ENCODE measurements around the gene COTL1.
"Not testable (repeated sequence)": the region's sequence is repeated elsewhere in the genome, so short reads cannot be mapped to it uniquely, and the experiment has no call there.

Gene COTL1

DNA sequence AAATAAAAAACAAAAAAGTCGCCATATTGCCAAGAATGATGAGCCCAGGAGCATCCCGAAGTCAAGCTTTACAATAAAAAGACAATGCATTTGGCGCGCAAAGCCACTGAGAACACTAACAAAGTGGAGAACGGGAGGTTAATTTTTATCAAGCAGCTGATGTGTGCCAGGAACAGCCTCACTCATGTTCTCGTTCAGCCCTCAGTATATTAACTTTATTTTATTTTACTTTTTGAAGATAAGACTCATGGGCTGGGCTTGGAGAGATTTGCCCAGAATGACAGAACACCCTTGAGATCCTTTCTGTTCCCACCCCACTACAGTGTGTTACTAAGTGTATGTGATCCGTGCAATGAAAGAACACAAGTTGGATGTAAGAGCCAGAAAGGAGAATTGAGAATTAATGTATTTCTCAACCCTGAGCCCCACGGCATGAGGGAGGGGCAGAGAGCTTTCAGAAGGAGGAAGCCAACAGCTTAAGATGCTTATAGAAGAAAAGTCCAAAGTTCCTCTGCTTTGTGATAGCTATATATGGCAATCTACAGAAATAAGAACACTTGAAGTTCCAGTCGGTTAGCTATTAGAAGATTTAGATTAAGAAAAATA, 48.4 kb downstream of the COTL1 start:
- DNase-seq (ENCODE audit: low read depth) = no peak

DNA sequence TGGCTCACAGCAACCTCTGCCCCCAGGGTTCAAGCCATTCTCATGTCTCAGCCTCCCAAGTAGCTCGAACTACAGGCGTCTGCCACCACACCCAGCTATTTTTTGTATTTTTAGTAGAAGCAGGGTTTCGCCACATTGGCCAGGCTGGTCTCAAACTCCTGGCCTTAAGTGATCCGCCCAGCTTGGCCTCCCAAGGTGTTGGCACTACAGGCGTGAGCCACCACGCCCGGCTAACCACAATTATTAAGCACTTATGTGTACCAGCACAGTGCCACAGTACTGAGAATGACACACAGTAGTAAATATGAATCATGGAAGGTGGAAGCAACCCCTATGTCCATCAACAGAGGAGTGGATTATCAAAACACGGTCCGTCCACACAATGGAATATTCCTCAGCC, 49.8 kb downstream of the COTL1 start:
- no peak for DNase-seq (ENCODE audit: low read depth)

DNA sequence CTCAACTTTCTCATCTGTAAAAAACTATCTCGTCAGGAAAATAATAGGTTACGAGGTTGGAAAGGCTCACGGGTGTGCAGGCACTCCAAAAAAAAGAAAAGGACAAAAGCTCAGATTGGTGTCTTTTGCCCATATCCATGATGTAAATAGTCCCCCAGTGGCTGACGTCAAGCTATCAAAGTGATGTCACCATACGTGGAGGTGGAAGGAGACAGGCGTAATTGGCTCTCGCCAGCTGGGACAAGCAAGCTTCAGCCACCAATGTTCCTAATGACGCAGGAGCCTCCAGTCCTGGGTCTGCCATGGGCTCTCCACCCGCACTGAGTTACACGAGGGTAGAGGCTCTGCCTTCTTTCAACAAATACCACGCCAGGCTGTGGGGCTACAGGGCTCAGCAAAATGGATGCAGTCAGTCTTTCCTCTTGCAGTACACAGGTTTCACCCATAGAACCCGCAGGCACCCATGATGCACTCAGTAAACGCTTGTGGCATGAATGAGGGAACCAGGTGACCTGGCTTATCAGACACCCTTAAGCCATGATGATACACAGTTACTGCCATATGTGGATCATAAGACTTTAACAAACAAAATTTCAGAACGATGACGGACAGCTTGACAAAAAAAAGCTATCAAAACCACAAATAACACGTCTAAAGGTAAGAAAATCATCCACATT, 50.5 kb downstream of the COTL1 start:
- no peak for DNase-seq (ENCODE audit: low read depth)

DNA sequence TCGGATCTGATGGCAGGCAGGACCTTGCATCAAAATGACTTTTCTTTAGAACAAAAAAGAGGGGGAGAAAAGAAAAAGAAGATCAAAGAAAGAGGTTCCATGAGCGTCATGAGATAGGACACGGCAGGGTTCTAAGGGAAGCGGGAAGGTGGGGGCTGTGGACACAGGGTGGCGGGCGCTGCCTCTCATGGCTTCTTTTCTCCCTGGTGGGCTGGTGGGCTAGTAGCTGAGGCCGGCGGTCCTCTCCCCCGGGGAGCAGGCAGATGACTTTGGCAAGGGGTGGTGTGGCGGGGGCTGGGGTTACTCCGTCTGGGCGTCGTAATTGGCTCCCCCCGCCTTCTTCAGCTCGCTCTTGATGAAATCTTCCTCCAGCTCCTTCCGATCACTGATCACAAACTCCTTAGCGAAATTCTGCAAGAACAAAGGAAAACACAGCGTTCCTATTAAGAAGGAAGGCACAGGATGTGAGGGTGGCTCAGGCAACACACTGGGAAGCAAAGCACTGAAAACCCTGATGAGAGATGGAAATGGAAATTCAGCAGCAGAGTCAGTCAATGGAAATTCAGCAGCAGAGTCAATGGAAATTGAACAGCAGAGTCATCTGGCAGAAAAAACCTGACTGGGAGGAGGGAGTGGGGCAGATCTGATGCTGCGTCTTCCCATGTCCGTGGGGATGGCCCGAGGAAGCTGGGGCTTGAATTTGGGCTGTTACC, 51.2 kb downstream of the COTL1 start:
- no peak for DNase-seq (ENCODE audit: low read depth)

DNA sequence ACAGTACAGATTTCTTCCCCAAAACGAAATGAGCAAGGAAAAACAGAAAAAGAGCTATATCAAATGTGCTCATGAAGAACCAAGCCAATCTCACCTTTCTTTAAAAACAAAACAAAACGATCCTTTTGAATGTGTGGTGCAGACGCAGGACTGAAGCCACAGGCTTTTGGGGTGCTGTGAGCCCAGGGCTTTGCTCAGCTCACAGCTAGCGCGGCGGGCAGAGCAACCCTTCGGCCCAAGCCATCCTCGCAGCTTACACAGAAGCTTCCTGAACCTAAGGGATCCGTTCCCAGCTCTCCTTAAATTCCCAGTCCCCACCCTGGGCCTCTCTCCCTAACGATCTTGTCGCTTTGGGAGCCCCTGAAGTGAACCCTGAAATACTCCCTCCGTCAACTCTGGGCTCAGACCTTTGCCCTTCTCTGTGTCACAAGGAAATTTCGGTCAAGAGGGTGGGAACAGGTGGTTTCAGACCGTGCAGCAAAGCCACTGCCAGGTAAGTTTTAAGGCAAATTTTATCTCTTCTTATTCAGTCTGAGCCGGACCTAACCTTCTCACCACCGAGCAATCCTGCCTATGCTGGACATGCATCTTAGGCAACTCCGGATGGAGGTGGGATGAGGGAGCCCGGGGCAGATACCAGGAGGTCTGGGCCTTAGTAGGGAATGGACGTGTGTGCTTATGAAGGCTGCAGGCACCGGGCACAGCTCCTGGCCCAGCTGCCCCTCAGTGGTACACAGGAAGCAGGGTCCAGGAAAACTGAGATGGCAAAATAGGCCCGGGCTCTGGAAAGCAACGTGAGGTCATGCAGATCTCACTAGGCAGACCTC, 52.0 kb downstream of the COTL1 start:
- DNase-seq (ENCODE audit: low read depth) = no peak

DNA sequence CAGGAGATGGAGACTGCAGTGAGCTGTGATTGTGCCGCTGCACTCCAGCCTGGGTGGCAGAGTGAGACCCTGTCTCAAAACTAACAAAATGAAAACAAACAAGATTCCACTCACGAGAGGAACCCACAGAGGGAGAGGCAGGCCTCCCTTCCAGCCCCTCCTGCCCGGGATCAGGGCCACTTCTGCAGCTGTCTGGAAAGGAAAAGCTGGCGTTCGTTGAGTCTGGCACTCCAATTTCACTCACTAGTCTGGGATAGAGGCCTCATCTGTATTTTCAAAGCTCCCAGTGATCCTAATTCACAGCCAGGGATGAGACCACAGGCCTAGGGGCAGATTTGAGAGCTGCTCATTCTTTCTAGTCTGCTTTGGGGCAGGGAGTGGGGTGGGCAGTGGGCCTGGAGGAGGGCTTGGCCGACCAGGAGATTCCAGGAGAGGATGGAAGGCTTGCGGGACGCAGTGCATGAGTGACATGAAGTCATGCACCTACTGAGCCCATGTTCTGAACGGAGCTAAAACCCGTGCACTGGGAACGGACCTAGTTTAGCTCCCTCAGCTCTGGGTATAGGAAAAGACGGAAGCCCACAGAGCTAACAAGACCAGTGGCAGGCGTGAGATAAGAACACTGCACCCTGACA, 54.0 kb downstream of the COTL1 start:
- no peak for DNase-seq (ENCODE audit: low read depth)

DNA sequence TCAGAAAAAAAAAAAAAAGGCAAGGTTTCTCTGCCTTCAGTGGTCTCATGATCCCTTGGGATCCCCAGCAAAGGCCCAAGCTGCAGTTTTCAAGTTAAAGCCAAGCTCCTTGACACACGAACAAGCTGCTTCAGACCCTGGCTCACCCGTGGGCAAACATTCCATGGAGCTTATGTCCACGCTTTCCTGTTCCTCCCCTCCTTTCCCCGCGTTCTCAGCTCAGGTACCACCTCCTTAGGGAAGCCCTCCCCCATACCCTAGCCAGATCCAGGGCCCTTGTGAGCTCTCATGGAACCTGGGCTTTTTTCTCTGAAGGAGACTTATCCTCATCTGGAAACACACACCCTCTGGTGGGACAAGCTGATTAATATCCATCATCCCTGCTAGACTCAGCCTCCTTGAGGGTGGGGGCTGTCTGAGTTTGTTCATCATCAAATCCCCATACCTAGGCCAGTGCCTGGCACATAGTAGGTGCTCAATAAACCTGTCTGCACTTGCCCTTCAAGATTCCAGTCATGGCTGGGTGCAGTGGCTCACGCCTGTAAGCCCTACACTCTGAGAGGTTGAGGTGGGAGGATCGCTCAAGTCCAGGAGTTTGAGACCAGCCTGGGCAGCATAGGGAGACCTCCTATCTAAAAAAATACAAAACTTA, 54.7 kb downstream of the COTL1 start:
- DNase-seq (ENCODE audit: low read depth) = no peak

DNA sequence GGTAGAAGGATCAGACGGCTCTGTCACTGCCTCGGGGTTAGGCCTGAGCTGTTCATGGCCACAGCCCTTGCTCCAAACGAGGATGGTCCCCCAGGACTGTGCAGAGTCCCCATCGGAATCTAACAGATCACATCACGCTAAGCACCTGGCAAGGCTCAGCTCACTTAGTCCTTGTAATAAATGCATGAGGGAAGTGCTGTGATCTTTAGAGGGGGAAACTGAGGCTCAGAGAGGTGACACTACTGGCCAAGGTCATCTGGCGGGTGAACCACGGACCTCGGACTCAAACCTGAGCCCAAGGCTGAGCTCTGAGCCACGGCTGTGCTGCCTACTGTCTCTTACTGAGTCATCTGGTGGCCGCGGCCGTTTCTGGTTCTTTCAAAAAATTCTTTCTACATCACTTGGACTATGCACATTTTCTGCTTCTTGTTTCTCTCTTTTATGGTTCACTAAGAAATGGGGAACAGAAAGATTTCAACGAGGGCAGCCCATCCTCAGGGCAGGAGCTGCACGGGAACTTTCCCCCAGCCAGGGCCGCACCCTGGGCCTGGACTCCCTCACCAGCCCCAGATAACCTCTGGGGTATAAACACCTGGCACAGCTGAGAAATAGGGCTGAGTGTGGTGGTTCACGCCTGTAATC, 55.6 kb downstream of the COTL1 start:
- DNase-seq (ENCODE audit: low read depth) = no peak

DNA sequence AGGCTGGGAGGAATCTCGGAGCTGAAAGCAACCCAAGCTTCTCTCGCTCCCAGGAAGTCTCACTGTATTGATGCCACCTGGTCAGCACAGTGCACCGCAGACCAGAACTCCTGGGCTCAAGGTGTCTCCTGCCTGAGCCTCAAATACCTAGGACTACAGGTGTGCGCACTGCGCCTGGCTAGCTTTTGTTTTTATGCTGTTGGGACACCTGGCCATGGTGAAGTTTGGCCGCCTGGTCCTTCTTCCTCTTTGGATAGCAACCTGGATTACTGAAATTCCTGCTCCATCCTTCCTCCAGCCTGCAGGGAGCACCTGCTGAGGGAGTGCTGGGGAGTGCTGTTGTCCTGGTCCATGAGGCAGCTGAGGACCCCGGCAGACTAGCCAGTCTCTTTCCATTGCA, 56.6 kb downstream of the COTL1 start:
- DNase-seq (ENCODE audit: low read depth) = no peak

DNA sequence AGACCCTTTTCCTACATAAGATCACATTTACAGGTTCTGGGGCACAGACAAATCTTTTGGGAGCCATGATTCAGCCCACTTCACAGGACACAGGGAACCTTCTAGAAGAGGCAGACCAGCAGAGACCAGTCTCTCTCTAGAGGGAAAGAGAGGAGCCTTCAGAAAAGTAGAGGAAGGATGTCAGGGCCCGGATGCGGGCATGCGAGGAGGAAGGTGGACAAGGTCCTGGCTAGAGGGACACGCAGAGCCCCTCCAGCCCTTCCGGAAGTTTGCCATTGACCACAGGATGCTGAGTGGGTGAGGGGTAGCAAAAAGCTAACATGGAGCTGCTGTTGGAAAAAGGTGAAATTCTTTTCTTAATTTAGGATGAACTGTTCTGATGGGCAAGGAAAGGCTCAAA, 57.6 kb downstream of the COTL1 start:
- DNase-seq (ENCODE audit: low read depth) = no peak

DNA sequence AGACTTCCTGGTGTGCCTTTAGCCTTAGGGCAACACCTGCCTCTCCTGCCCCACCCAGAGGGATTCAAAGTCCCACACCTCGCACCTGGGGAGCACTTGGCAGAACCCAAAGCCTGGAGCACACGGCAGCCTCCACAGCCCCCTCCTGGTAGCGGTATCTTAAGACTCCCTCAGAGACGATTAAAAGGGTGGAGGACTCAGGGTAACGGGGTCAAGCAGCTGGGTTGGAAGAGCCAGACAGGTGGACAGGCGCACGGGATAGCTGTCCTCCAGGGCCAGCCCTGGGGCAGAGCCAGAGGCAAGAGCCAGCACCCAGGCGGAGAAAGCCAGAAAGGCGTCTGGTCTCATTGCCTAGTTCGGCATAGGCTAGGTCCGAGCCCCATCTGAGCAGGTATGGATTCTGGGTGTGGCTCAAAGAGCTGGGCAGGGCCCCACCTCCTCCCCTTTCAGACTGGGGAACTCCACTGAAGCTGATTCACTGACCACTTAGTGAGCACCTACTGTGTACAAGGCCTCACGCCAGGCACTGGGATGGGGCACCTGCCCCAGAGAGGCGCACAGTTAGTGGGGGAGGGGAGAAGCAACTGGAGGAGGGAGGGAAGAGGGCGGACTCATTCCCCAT, 58.5 kb downstream of the COTL1 start:
- no peak for DNase-seq (ENCODE audit: low read depth)

DNA sequence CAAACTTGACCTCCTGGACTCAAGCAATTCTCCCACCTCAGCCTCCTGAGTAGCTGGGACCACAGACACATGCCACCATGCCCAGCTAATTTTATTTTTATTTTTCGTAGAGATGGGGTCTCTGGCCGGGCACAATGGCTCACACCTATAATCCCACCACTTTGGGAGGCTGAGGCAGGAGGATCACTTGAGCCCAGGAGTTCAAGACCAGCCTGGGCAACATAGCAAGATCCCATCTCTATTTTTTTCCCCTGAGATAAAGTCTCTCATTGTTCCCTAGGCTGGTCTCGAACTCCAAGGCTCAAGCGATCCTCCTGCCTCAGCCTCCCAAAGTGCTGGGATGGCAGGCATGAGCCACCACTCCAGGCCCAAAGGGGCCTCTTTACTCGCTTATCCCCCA, 59.0 kb downstream of the COTL1 start:
- DNase-seq (ENCODE audit: low read depth) = not testable (repeated sequence)

DNA sequence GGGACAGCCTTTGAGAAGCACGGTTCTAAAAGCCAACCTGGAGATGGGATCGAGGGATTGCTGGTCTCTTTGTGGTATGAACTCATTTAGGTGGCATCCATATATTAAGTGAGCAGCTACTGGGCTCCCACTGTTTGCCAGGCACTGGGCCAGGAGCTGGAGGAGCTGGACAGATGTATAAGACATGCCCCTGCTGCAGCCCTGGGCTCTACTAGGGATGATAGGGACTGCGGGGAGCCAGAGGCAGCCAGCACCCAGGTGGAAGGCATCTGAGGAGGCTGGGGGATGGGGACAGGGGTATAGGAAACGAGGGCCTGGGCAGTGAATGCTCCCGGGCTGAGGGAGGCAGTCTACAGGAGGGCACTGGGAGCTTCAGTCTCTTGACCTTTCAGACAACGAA, 60.4 kb downstream of the COTL1 start:
- DNase-seq (ENCODE audit: low read depth) = no peak

DNA sequence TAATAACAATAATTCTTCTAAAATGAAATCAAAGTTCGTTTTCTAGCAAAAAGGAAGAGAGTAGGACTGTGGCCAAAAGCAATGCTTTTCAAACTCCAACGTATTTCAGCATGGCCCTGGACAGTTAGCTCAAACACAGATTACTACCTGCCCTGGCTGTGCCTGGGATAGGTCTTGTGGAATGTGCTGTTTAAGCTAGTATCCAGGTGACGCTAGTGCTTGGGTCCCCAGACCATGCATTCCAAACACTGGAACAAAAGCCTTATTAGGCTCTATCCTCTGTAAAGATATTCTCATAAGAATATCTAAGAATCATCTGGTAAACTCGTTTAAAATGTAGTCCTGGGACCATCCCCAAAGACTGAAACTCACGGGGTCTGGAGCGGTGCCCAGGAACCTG, 60.8 kb downstream of the COTL1 start:
- DNase-seq (ENCODE audit: low read depth) = no peak

DNA sequence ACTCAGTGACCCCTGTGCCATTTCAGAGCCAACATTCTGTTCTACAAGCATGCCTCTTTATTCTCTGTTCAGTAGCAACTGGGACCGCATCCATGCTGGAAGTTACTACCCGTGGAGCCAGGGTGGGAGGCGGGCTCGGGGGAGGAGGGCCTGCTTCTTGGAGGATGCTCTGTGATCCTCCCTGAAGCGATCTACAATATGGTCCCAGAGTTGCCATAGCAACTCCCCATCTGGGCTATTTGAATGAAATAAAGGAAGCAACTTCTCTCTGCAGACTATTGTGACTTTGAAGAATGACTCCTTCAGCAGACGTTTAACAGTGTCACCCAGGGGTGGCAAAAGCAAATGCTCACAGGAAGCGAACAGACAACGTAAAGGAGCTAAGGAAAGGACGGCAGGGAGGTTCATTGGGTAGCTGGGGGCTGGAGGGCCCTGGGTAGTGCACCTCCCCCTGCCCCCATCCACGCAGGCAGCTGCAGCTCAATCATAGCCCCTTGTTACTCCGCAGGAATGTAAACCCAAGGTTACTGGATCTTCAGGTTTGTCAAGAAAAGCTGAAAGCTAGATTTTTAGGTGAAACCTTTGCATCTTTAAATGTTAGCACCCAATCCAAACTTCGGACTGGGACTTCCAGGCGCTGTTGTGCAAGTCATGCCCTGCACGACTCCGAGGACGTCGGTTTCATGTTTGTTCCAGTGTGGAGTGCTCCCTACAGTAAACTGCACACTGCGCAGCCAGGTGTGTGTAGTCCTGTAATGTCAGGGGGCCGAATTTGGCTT, 62.3 kb downstream of the COTL1 start:
- no peak for DNase-seq (ENCODE audit: low read depth)

DNA sequence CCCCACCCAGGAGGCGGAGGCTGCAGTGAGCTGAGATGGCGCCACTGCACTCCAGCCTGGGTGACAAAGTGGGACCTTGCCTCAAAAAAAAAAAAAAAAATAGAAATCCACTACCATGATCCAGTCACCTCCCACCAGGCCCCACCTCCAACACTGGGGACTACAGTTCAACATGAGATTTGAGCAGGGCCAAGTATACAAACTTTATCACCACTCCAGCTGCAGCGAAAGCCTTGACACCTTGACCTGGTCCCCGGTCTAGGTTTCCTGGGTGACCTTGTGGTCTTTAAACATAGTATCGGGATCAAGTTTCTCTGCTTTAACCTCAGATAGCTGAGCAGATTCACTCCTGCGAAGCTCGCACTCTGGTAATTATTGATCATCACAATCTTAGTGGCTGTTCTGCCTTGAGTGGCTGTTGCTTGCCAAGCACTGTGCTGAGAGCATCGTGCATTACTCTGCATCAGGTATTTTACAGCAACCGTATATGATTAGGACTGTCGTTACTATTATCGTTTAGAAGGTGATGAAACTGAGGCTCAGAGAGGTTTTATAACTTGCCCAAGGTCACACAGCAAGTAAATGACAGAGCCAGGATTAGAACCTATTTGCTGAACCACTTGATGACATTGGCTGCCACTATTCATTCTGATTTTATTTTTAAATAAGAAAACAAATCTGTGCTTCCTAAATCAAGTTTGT, 63.1 kb downstream of the COTL1 start:
- no peak for DNase-seq (ENCODE audit: low read depth)

DNA sequence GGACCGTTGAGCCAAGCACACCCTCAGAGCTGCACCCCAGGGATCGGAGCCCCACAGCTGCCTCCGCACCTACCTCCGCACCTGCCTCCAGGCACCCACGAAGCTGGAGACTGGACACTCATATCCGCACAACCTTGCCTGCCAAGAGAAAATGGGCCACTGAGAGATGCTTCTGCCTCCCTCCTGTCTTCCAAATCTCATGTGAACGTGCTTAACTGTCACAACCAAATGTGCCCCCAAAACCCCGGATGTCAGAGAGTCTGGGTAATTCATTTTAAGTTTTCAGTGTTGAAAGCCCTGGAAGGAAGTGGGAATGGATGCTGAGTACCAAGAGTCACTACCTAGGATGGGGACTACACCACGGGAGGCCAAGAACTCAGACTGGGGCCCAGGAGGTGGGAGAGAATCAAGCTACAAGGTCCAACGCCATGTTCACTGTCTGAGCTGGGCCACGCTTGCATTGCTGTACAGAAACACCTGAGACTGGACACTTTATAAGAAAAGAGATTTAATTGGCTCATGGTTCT, 63.9 kb downstream of the COTL1 start:
- DNase-seq (ENCODE audit: low read depth) = no peak

DNA sequence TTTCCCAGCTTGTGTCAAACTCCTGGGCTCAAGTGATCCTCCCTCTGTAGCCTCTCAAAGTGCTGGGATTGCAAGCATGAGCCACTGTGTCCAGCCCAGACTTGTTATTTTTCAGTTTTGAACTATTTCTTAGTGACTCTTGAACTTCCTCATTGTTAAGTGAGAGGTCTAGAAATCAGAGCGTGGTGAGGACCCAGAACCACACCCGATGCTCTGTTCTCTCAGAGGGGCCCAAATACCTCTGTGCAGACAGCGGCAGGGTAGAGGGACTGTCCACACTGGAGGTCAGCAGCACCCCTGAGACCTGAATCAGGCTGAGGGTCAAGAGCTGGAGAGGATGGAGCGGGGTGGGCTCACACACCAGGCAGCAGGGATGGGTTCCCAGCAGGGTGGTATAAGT, 65.7 kb downstream of the COTL1 start:
- no peak for DNase-seq (ENCODE audit: low read depth)

DNA sequence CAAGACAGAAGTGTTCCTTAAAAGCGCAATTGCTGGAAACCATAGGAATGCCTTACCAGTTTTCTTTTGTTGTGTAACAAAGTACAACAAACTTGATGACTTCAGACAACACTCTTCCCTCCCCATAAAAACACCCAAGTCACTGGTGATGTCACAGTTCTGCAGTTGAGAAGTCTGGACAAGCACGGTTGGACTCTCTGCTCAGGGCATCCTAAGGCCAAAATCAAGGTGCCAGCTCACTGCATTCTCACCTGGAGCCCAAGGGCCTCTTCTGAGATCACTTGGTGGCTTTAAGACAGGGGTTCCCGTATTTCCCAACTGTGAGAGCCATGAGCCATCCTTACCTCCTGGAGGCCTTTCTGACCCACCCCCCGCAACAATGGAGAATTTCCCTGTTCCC, 67.8 kb downstream of the COTL1 start:
- DNase-seq (ENCODE audit: low read depth) = no peak
